OCI-LY3 (cell line): ENCODE results near the gene TMEM205.
"Not testable (repeated sequence)": the region's sequence is repeated elsewhere in the genome, so short reads cannot be mapped to it uniquely, and the experiment has no call there.

ENCODE experiments used
- H2AFZ ChIP-seq: fragments of 200-600, 300-600 bp; shearing (Covaris generic); 2 replicates; pipeline ENCODE4 v1.6.0; 2014; ENCODE audit warnings: antibody characterized with exemption, low read depth, low read length
- H3K27ac ChIP-seq: fragments of 200-600, 300-600 bp; sonication (generic); 2 replicates; pipeline ENCODE4 v1.5.1; 2014; ENCODE audit warnings: mild to moderate bottlenecking, low read length, moderate library complexity, mixed read lengths
- H3K27me3 ChIP-seq: fragments of 200-600, 300-600 bp; sonication (generic); 2 replicates; pipeline ENCODE4 v1.6.1; 2014; ENCODE audit warnings: low read depth, low read length, mixed read lengths
- H3K36me3 ChIP-seq: fragments of 200-600, 300-600 bp; sonication (generic); replicated peaks from 2 replicates; pipeline ENCODE3; 2014; ENCODE audit warnings: low read depth, low read length, mixed read lengths
- H3K4me1 ChIP-seq: fragments of 300-600, 200-600 bp; sonication (generic); 2 replicates; pipeline ENCODE4 v1.6.1; 2014; ENCODE audit warnings: low read length, mixed read lengths
- H3K4me2 ChIP-seq: fragments of 200-600, 300-600 bp; sonication (generic); 2 replicates; pipeline ENCODE4 v1.6.1; 2014; ENCODE audit warnings: low read length, mixed read lengths
- H3K4me3 ChIP-seq: fragments of 300-600, 200-600 bp; sonication (generic); 2 replicates; pipeline ENCODE4 v1.5.1; 2014; ENCODE audit warnings: antibody characterized with exemption, mild to moderate bottlenecking, low read length, moderate library complexity
- H3K79me2 ChIP-seq: fragments of 300-600, 200-600 bp; shearing (Covaris generic); 2 replicates; pipeline ENCODE4 v1.6.1; 2014; ENCODE audit warnings: mild to moderate bottlenecking, low read length, mixed read lengths
- H3K9ac ChIP-seq: fragments of 300-600, 200-600 bp; shearing (Covaris generic); 2 replicates; pipeline ENCODE4 v1.6.0; 2014; ENCODE audit warnings: mild to moderate bottlenecking, low read length, moderate library complexity
- H3K9me3 ChIP-seq: fragments of 200-600, 300-600 bp; shearing (Covaris generic); 2 replicates; pipeline ENCODE4 v1.6.1; 2014; ENCODE audit warnings: low read length, mixed read lengths; ENCODE audit not compliant: insufficient read depth
- H4K20me1 ChIP-seq: fragments of 200-600, 300-600 bp; sonication (generic); 2 replicates; pipeline ENCODE4 v1.6.1; 2016; ENCODE audit warnings: low read length, mixed read lengths; ENCODE audit not compliant: insufficient read depth
- CTCF ChIP-seq: fragments of 200-600, 300-600 bp; sonication (generic); IDR thresholded peaks from 2 replicates; pipeline ENCODE4 v1.5.1; 2014; ENCODE audit warnings: antibody characterized with exemption, low read length, low read depth
- EZH2phosphoT487 ChIP-seq: fragments of 200-600 bp; shearing (Covaris generic); IDR thresholded peaks from 2 replicates; pipeline ENCODE4 v1.6.1; 2018; ENCODE audit warnings: antibody characterized with exemption, mixed run types, low read depth

Gene TMEM205

GRCh38 chr19:11349171-11349570 is 3.1 kb upstream of the TMEM205 start:
- H3K27ac ChIP-seq, result no peak overlapping the region
- H3K9ac ChIP-seq, result no peak overlapping the region
- H3K36me3 ChIP-seq, result no peaks in the 10 kb centered on the region
- H3K4me2 ChIP-seq, result no peak overlapping the region
- H3K4me3 ChIP-seq, result no peak overlapping the region
- no peak overlapping the region for H2AFZ ChIP-seq
- no peaks in the 10 kb centered on the region for H3K27me3 ChIP-seq
- peaks cover 9% of the 10 kb centered on the region for H3K4me1 ChIP-seq
- peaks cover 11% of the 10 kb centered on the region for H3K79me2 ChIP-seq
- no peaks in the 10 kb centered on the region for H4K20me1 ChIP-seq
- TF ChIP-seq CTCF (no peak), EZH2phosphoT487 (no peak)
- H3K9me3 ChIP-seq, result 0 out of 2 replicates have a peak, but pooled peaks cover 3% of the 10 kb centered on the region

GRCh38 chr19:11347546-11348039 is 1.5 kb upstream of the TMEM205 start:
- H3K9ac ChIP-seq, result no peak overlapping the region
- H3K4me1 ChIP-seq, result peaks cover 9% of the 10 kb centered on the region

GRCh38 chr19:11345122-11345803 is 805 bp downstream of the TMEM205 start:
- Histone ChIP-seq H3K4me1 (peaks cover 9% of the 10 kb centered on the region), H3K27ac (no peak overlapping the region), H3K9ac (peak overlapping the region; percentile 93), H4K20me1 (no peaks in the 10 kb centered on the region), H3K4me3 (peak overlapping the region; percentile 90), H2AFZ (no peak overlapping the region), H3K79me2 (peaks cover 11% of the 10 kb centered on the region), H3K36me3 (peaks cover 7% of the 10 kb centered on the region), H3K27me3 (no peaks in the 10 kb centered on the region), H3K9me3 (0 out of 2 replicates have a peak, but pooled peaks cover 3% of the 10 kb centered on the region), H3K4me2 (peak overlapping the region; percentile 81)
- TF ChIP-seq CTCF (no peak), EZH2phosphoT487 (no peak)

More at GRCh38 chr19:11347546-11348039, 1.5 kb upstream of the TMEM205 start:
- Histone ChIP-seq H3K27me3 (no peaks in the 10 kb centered on the region), H3K27ac (no peak overlapping the region), H3K36me3 (no peaks in the 10 kb centered on the region), H2AFZ (no peak overlapping the region), H3K4me3 (no peak overlapping the region), H3K79me2 (peaks cover 11% of the 10 kb centered on the region), H3K9me3 (0 out of 2 replicates have a peak, but pooled peaks cover 3% of the 10 kb centered on the region), H3K4me2 (no peak overlapping the region), H4K20me1 (no peaks in the 10 kb centered on the region)
- TF ChIP-seq EZH2phosphoT487 (no peak), CTCF (no peak)

- no peaks in the 10 kb centered on the region for H3K27me3 ChIP-seq
- H3K9me3 ChIP-seq, result no peaks in the 10 kb centered on the region
- no peak for TF ChIP-seq EZH2phosphoT487
- no peak for TF ChIP-seq CTCF
- no peak overlapping the region for H3K4me2 ChIP-seq
- H3K4me3 ChIP-seq, result no peak overlapping the region
- peaks cover 11% of the 10 kb centered on the region for H3K79me2 ChIP-seq
- H3K27ac ChIP-seq, result no peak overlapping the region
- H3K36me3 ChIP-seq, result peaks cover 7% of the 10 kb centered on the region
- H2AFZ ChIP-seq, result no peak overlapping the region
- no peaks in the 10 kb centered on the region for H4K20me1 ChIP-seq
- peaks cover 13% of the 10 kb centered on the region for H3K4me1 ChIP-seq
- H3K9ac ChIP-seq, result no peak overlapping the region
These were observed 3.6 kb downstream of the TMEM205 start for GRCh38 chr19:11342429-11342828.

- H3K9ac ChIP-seq, result peak overlapping the region; percentile 21; the same call in 1 of the 2 replicates
- H3K9me3 ChIP-seq, H4K20me1 ChIP-seq, H3K4me1 ChIP-seq, H3K27ac ChIP-seq, H3K27me3 ChIP-seq, H3K79me2 ChIP-seq: not testable (repeated sequence)
- H3K4me2 ChIP-seq, result peak overlapping the region; percentile 76
- H2AFZ ChIP-seq, result peak overlapping the region; percentile 72
- H3K4me3 ChIP-seq, result peak overlapping the region; percentile 82
- H3K36me3 ChIP-seq, result peaks cover 12% of the 10 kb centered on the region
These were observed 6.0 kb downstream of the TMEM205 start for GRCh38 chr19:11340099-11340467.
